ENCODE results near the gene LPP. TPM values are rescaled to one million over a fixed set of nuclear protein-coding genes. Genes with fewer than 3 reads are reported as not detected.

LPP gene
- total RNA-seq, 1 experiment from 2014 or later, result 54.0 TPM

DNA sequence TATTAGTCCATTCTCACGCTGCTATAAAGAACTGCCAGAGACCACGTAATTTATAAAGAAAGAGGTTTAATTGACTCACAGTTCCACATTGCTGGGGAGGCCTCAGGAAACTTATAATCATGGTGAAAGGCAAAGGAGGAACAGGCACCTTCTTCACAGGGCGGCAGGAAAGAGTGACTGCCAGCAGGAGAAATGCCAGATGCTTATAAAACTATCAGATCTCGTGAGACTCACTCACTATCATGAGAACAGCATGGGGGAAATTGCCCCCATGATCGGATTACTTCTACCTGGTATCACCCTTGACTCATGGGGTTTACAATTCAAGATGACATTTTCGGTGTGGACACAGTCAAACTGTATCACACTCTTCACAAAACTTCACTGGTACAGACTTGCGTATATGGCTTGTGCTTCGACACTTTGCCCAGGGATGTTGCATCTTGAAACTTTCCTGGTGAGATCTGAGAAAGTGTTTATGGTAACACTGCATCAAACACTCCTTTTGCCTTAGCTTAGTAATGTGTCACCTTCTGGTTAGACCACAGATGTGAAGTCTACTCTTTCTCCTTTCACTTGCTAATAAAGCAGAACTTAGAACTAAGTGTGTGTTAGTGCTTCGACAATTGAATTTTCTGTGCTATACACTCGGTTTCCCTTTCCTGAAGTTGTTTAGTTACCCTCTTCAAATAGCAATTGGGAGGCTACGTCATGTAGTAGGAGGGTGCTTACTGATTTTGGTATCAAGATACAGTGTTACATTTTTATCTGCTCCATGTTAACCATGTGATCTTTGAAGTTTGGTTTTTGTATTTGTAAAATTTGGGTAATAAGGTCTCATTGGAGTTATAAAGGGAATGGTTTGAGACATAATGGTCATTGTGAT is 185.7 kb downstream of the LPP start (continued):
- TF ChIP-seq, protein P1, sequence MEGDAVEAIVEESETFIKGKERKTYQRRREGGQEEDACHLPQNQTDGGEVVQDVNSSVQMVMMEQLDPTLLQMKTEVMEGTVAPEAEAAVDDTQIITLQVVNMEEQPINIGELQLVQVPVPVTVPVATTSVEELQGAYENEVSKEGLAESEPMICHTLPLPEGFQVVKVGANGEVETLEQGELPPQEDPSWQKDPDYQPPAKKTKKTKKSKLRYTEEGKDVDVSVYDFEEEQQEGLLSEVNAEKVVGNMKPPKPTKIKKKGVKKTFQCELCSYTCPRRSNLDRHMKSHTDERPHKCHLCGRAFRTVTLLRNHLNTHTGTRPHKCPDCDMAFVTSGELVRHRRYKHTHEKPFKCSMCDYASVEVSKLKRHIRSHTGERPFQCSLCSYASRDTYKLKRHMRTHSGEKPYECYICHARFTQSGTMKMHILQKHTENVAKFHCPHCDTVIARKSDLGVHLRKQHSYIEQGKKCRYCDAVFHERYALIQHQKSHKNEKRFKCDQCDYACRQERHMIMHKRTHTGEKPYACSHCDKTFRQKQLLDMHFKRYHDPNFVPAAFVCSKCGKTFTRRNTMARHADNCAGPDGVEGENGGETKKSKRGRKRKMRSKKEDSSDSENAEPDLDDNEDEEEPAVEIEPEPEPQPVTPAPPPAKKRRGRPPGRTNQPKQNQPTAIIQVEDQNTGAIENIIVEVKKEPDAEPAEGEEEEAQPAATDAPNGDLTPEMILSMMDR (IDR thresholded peaks at IDR 0.05 in 2 of 3, conservative IDR thresholded peaks at IDR 0.05 in 1 of 3; ENCODE audit: borderline replicate concordance in 1 of 3, insufficient read depth in 1 of 3, low read depth in 2 of 3, low read length in 2 of 3), result no peak
- TF ChIP-seq ELF1 (IDR thresholded peaks at IDR 0.05; ENCODE audit: borderline replicate concordance, low read depth) (no peak), TCF7L2 (IDR thresholded peaks at IDR 0.05; ENCODE audit: borderline replicate concordance, extremely low read depth, insufficient read depth, insufficient read length) (no peak), RAD21 (IDR thresholded peaks at IDR 0.05; ENCODE audit: low read depth) (no peak), CEBPB (IDR thresholded peaks at IDR 0.05; ENCODE audit: low read depth) (no peak), EGR1 (IDR thresholded peaks at IDR 0.05; ENCODE audit: low read depth) (no peak), EZH2 (IDR thresholded peaks at IDR 0.05) (no peak), CBX3 (IDR thresholded peaks at IDR 0.05; ENCODE audit: low read depth) (no peak), ZFX (IDR thresholded peaks at IDR 0.05) (no peak)
- TF ChIP-seq, protein P2, sequence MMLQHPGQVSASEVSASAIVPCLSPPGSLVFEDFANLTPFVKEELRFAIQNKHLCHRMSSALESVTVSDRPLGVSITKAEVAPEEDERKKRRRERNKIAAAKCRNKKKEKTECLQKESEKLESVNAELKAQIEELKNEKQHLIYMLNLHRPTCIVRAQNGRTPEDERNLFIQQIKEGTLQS (IDR thresholded peaks at IDR 0.05), result no peak

- Histone ChIP-seq H3K27ac (ENCODE audit: low read depth, low read length) (no peak overlapping the region), H3K9me2 (ENCODE audit: insufficient read depth) (no peaks in the 10 kb centered on the region), H3K9me3 (ENCODE audit: control insufficient read depth in 1 of 2, insufficient read depth in 1 of 2, low read depth in 1 of 2, low read length in 2 of 2) (no peaks in the 10 kb centered on the region), H3K27me3 (ENCODE audit: insufficient read depth, low read length) (no peaks in the 10 kb centered on the region), H3K4me3 (replicated peaks in 1 of 2; ENCODE audit: low read depth in 1 of 2, low read length in 2 of 2) (no peak overlapping the region), H3K4me1 (ENCODE audit: control insufficient read depth in 1 of 2, insufficient read depth in 2 of 2, low read length in 2 of 2) (no peaks in the 10 kb centered on the region), H4K20me1 (ENCODE audit: insufficient read depth) (no peaks in the 10 kb centered on the region), H3K4me2 (ENCODE audit: low read length) (no peak overlapping the region), H3K36me3 (ENCODE audit: control insufficient read depth in 1 of 2, insufficient read depth in 2 of 2, low read length in 2 of 2) (no peaks in the 10 kb centered on the region), H2AFZ (ENCODE audit: low read depth, low read length, poor library complexity, severe bottlenecking) (no peak overlapping the region), H3K79me2 (ENCODE audit: insufficient read depth, low read length) (no peaks in the 10 kb centered on the region), H3K9ac (ENCODE audit: low read length) (no peak overlapping the region)
- BruUV-seq (replicated peaks), result no TSS peak
- ChIA-PET POLR2A (no interaction called here), CTCF (no interaction called here), RAD21 (ENCODE audit: low non-redundant PET in 1 of 2, low total read pairs in 2 of 2, uncharacterized antibody in 2 of 2, unreplicated experiment in 2 of 2) (no interaction called here)
- ATAC-seq, result no peak
- no peak for DNase-seq (ENCODE audit: low read depth, low spot score)
- intact Hi-C loops (cut with micrococcal nuclease), result loop anchor here (10.0 kb wide), 1 partner anchor 597 kb away; the partner anchor contains the start of gene BCL6
- TF ChIP-seq EZH2 (IDR thresholded peaks at IDR 0.05) (no peak), POLR2A (IDR thresholded peaks at IDR 0.05; ENCODE audit: borderline replicate concordance, extremely low read depth, insufficient read depth, insufficient read length) (no peak), SIN3A (IDR thresholded peaks at IDR 0.05; ENCODE audit: low read depth) (no peak), FOSL1 (IDR thresholded peaks at IDR 0.05; ENCODE audit: low read depth) (no peak), MAX (IDR thresholded peaks at IDR 0.05) (no peak), TCF7L2 (IDR thresholded peaks at IDR 0.05; ENCODE audit: borderline replicate concordance, extremely low read depth, insufficient read depth, insufficient read length) (no peak), JUND (IDR thresholded peaks at IDR 0.05) (no peak), CEBPB (IDR thresholded peaks at IDR 0.05; ENCODE audit: low read depth) (no peak), SRF (IDR thresholded peaks at IDR 0.05; ENCODE audit: low read depth) (no peak), ZBTB33 (IDR thresholded peaks at IDR 0.05; ENCODE audit: extremely low read depth, insufficient replicate concordance, low read length) (no peak)
- TF ChIP-seq, protein P2 (IDR thresholded peaks at IDR 0.05), result no peak
- TF ChIP-seq, protein P1 (IDR thresholded peaks at IDR 0.05 in 2 of 3, conservative IDR thresholded peaks at IDR 0.05 in 1 of 3; ENCODE audit: borderline replicate concordance in 1 of 3, insufficient read depth in 1 of 3, low read depth in 2 of 3, low read length in 2 of 3), result no peak
These were observed 187.5 kb downstream of the LPP start for GRCh38 chr3:188341501-188341900.
